SK-N-SH treated with all-trans-retinoic acid at 6 μM for 48 hours (cell line): ENCODE data around the gene ARHGAP15.

ENCODE experiments used
- ATAC-seq: fragments of 200-7000 bp; cut with Tn5 transposase; 3 replicates; pipeline ENCODE4 v1.9.1; 2020; ENCODE audit warnings: mild to moderate bottlenecking, moderate library complexity
- ARNTL ChIP-seq: fragments of 450-650 bp; formaldehyde crosslinking; IDR thresholded peaks from 2 replicates; pipeline ENCODE4 v1.5.0; 2020; ENCODE audit warnings: low read depth, mild to moderate bottlenecking, moderate library complexity, borderline replicate concordance
- BACH2 ChIP-seq: fragments of 250-450 bp; sonication (Bioruptor Pico); IDR thresholded peaks from 2 replicates; pipeline ENCODE4 v1.9.0; 2021; ENCODE audit warnings: mild to moderate bottlenecking, borderline replicate concordance
- CSDC2 ChIP-seq: fragments of 250-450 bp; sonication (Bioruptor Pico); IDR thresholded peaks from 2 replicates; pipeline ENCODE4 v1.5.0; 2020; ENCODE audit warnings: mild to moderate bottlenecking, moderate library complexity
- GLIS3 ChIP-seq: fragments of 250-450 bp; sonication (Bioruptor Pico); IDR thresholded peaks from 2 replicates; pipeline ENCODE4 v1.5.0; 2020; ENCODE audit warnings: mild to moderate bottlenecking, moderate library complexity
- ISL1 ChIP-seq: fragments of 250-450 bp; sonication (Bioruptor Pico); IDR thresholded peaks from 2 replicates; pipeline ENCODE4 v2.1.2; 2022; ENCODE audit warnings: mild to moderate bottlenecking, moderate library complexity
- OSR1 ChIP-seq: fragments of 250-450 bp; sonication (Bioruptor Pico); IDR thresholded peaks from 2 replicates; pipeline ENCODE4 v1.8.0; 2022; ENCODE audit warnings: moderate library complexity, mild to moderate bottlenecking, inconsistent platforms
- PPARA ChIP-seq: fragments of 250-450 bp; sonication (Bioruptor Pico); IDR thresholded peaks from 2 replicates; pipeline ENCODE4 v1.5.0; 2020; ENCODE audit warnings: mild to moderate bottlenecking, borderline replicate concordance
- RARB ChIP-seq: fragments of 250-450 bp; sonication (Bioruptor Pico); IDR thresholded peaks from 2 replicates; pipeline ENCODE4 v1.8.0; 2021; ENCODE audit warnings: mild to moderate bottlenecking, moderate library complexity
- SNAI2 ChIP-seq: fragments of 250-450 bp; sonication (Bioruptor Pico); IDR thresholded peaks from 2 replicates; pipeline ENCODE4 v1.5.0; 2020; ENCODE audit warnings: mild to moderate bottlenecking, moderate library complexity
- TCF4 ChIP-seq: fragments of 250-450 bp; sonication (Bioruptor Pico); IDR thresholded peaks from 2 replicates; pipeline ENCODE4 v1.8.0; 2021; ENCODE audit warnings: mild to moderate bottlenecking, moderate library complexity, borderline replicate concordance
- ZC3H10 ChIP-seq: fragments of 250-450 bp; sonication (Bioruptor Pico); IDR thresholded peaks from 2 replicates; pipeline ENCODE4 v1.5.1; 2021; ENCODE audit warnings: mild to moderate bottlenecking, moderate library complexity
- ZFP3 ChIP-seq: fragments of 250-450 bp; sonication (Bioruptor Pico); IDR thresholded peaks from 2 replicates; pipeline ENCODE4 v1.5.0; 2020; ENCODE audit warnings: mild to moderate bottlenecking, moderate library complexity
- ZFP30 ChIP-seq: fragments of 450-650 bp; formaldehyde crosslinking; IDR thresholded peaks from 2 replicates; pipeline ENCODE4 v1.5.0; 2022; ENCODE audit warnings: mild to moderate bottlenecking, moderate library complexity
- ZNF565 ChIP-seq: fragments of 450-650 bp; formaldehyde crosslinking; conservative IDR thresholded peaks from 2 replicates; pipeline ENCODE4 v1.5.0; 2020; ENCODE audit warnings: low read depth, mild to moderate bottlenecking, moderate library complexity
- ZNF70 ChIP-seq: fragments of 450-650 bp; formaldehyde crosslinking; IDR thresholded peaks from 2 replicates; pipeline ENCODE4 v1.5.0; 2020; ENCODE audit warnings: mild to moderate bottlenecking, moderate library complexity
- ZNF8 ChIP-seq: fragments of 450-650 bp; formaldehyde crosslinking; IDR thresholded peaks from 2 replicates; pipeline ENCODE4 v1.5.0; 2020; ENCODE audit warnings: mild to moderate bottlenecking, moderate library complexity
- TF ChIP-seq, protein P1 (sequence below): fragments of 250-450 bp; sonication (Bioruptor Pico); IDR thresholded peaks from 2 replicates; pipeline ENCODE4 v1.5.0; 2020; ENCODE audit warnings: mild to moderate bottlenecking, moderate library complexity
- TF ChIP-seq, protein P2 (sequence below): fragments of 250-450 bp; sonication (Bioruptor Pico); IDR thresholded peaks from 2 replicates; pipeline ENCODE4 v1.8.0; 2020; ENCODE audit warnings: mild to moderate bottlenecking, moderate library complexity, borderline replicate concordance
- TF ChIP-seq, protein P3 (sequence below): fragments of 250-450 bp; sonication (Bioruptor Pico); IDR thresholded peaks from 2 replicates; pipeline ENCODE4 v1.8.0; 2021; ENCODE audit warnings: low read depth, mild to moderate bottlenecking, moderate library complexity, borderline replicate concordance

The ARHGAP15 gene

DNA sequence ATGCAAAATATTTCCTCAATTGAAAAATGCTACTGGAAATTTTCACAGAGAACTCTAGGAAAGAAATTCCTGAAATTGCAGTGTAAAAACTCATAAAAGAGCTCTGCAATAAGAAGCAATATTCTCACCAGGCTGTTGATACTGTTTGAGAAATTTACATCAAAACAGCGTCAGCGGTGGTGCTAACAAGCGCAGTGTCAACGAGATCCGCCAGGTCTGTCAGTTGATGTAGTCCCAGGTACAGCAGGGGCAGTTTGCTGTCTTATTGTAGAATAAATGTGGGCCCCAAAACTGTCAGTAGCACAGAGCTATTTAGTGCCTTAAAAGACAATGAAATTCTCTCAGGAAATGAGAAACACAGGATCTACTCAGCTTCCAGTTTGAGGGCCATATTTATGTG lies 611.2 kb downstream of the ARHGAP15 start:
- TF ChIP-seq ARNTL (CRISPR knock-in tag): no peak
- TF ChIP-seq ZNF70: no peak
- no peak for TF ChIP-seq OSR1 (CRISPR knock-in tag)
- TF ChIP-seq, protein P1, sequence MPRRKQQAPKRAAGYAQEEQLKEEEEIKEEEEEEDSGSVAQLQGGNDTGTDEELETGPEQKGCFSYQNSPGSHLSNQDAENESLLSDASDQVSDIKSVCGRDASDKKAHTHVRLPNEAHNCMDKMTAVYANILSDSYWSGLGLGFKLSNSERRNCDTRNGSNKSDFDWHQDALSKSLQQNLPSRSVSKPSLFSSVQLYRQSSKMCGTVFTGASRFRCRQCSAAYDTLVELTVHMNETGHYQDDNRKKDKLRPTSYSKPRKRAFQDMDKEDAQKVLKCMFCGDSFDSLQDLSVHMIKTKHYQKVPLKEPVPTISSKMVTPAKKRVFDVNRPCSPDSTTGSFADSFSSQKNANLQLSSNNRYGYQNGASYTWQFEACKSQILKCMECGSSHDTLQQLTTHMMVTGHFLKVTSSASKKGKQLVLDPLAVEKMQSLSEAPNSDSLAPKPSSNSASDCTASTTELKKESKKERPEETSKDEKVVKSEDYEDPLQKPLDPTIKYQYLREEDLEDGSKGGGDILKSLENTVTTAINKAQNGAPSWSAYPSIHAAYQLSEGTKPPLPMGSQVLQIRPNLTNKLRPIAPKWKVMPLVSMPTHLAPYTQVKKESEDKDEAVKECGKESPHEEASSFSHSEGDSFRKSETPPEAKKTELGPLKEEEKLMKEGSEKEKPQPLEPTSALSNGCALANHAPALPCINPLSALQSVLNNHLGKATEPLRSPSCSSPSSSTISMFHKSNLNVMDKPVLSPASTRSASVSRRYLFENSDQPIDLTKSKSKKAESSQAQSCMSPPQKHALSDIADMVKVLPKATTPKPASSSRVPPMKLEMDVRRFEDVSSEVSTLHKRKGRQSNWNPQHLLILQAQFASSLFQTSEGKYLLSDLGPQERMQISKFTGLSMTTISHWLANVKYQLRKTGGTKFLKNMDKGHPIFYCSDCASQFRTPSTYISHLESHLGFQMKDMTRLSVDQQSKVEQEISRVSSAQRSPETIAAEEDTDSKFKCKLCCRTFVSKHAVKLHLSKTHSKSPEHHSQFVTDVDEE (CRISPR knock-in tag): no peak
- TF ChIP-seq ZFP30 (CRISPR knock-in tag): no peak
- no peak for TF ChIP-seq TCF4 (CRISPR knock-in tag)
- TF ChIP-seq, protein P2, sequence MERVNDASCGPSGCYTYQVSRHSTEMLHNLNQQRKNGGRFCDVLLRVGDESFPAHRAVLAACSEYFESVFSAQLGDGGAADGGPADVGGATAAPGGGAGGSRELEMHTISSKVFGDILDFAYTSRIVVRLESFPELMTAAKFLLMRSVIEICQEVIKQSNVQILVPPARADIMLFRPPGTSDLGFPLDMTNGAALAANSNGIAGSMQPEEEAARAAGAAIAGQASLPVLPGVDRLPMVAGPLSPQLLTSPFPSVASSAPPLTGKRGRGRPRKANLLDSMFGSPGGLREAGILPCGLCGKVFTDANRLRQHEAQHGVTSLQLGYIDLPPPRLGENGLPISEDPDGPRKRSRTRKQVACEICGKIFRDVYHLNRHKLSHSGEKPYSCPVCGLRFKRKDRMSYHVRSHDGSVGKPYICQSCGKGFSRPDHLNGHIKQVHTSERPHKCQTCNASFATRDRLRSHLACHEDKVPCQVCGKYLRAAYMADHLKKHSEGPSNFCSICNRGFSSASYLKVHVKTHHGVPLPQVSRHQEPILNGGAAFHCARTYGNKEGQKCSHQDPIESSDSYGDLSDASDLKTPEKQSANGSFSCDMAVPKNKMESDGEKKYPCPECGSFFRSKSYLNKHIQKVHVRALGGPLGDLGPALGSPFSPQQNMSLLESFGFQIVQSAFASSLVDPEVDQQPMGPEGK (CRISPR knock-in tag): no peak
- TF ChIP-seq ZNF8 (CRISPR knock-in tag): no peak
- TF ChIP-seq RARB (CRISPR knock-in tag): no peak
- no peak for TF ChIP-seq CSDC2 (CRISPR knock-in tag)
- no peak for TF ChIP-seq ZFP3
- ATAC-seq: no peak

DNA sequence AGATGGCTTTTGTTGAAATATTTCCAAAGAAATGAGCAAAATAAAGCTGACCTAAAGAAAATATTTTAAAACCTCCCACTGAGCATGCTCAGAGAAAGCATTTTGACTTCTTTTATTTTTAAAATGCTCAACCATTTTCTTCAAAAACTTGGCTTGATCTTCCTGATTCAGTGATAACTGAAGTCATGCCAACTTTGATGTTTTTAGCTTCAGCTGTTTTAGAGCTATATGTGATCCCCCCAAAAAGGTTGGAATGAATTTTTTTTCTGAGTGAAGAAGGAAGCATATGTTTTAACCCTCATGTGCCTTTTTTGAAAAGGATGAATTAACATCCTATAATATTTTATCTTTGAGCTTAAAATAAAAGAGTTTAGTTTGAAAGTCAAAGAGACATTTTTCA lies 612.0 kb downstream of the ARHGAP15 start:
- ATAC-seq: no peak
- TF ChIP-seq PPARA (CRISPR knock-in tag) (no peak), ARNTL (CRISPR knock-in tag) (no peak), SNAI2 (CRISPR knock-in tag) (no peak), ZC3H10 (CRISPR knock-in tag) (no peak), BACH2 (CRISPR knock-in tag) (no peak), GLIS3 (CRISPR knock-in tag) (no peak), ZNF565 (CRISPR knock-in tag) (no peak), ZNF8 (CRISPR knock-in tag) (no peak), ZNF70 (no peak), TCF4 (CRISPR knock-in tag) (no peak), CSDC2 (CRISPR knock-in tag) (no peak), RARB (CRISPR knock-in tag) (no peak), ZFP30 (CRISPR knock-in tag) (no peak), ZFP3 (no peak), ISL1 (CRISPR knock-in tag) (no peak)
- TF ChIP-seq, protein P1 (CRISPR knock-in tag): no peak
- TF ChIP-seq, protein P2 (CRISPR knock-in tag): no peak
- TF ChIP-seq, protein P3, sequence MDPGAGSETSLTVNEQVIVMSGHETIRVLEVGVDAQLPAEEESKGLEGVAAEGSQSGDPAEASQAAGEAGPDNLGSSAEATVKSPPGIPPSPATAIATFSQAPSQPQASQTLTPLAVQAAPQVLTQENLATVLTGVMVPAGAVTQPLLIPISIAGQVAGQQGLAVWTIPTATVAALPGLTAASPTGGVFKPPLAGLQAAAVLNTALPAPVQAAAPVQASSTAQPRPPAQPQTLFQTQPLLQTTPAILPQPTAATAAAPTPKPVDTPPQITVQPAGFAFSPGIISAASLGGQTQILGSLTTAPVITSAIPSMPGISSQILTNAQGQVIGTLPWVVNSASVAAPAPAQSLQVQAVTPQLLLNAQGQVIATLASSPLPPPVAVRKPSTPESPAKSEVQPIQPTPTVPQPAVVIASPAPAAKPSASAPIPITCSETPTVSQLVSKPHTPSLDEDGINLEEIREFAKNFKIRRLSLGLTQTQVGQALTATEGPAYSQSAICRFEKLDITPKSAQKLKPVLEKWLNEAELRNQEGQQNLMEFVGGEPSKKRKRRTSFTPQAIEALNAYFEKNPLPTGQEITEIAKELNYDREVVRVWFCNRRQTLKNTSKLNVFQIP (CRISPR knock-in tag): no peak
